GM23338 (cell line): Measurements from ENCODE around the gene MYO15B. TPM values are rescaled to one million over a fixed set of nuclear protein-coding genes. Genes with fewer than 3 reads are reported as not detected.

ENCODE experiments used
- ATAC-seq: fragments of 200-7000 bp; cut with Tn5 transposase; 3 replicates; pipeline ENCODE4 v1.9.1; 2020
- DNase-seq: peaks from one replicate; pipeline ENCODE4 v3.0.0-alpha.2; 2015; ENCODE audit warnings: low spot score
- H2AFZ ChIP-seq: fragments of 200-600 bp; sonication (generic); 2 replicates; pipeline ENCODE4 v1.8.0; 2016; ENCODE audit warnings: antibody characterized with exemption, mild to moderate bottlenecking, moderate library complexity
- H3F3A ChIP-seq: fragments of 200-600 bp; sonication (generic); replicated peaks from 2 replicates; pipeline ENCODE4 v1.8.0; 2017; ENCODE audit warnings: antibody characterized with exemption, mixed run types, low read depth
- H3K27ac ChIP-seq: fragments of 200-600 bp; sonication (generic); 2 replicates; pipeline ENCODE4 v1.6.1; 2016; ENCODE audit warnings: low read depth
- H3K27me3 ChIP-seq: fragments of 200-600 bp; sonication (generic); 2 replicates; pipeline ENCODE4 v1.8.0; 2016; ENCODE audit warnings: mild to moderate bottlenecking, mixed run types, moderate library complexity; ENCODE audit not compliant: insufficient read depth
- H3K36me3 ChIP-seq: fragments of 200-600 bp; sonication (generic); 2 replicates; pipeline ENCODE4 v1.8.0; 2016; ENCODE audit warnings: mild to moderate bottlenecking; ENCODE audit not compliant: insufficient read depth
- H3K4me1 ChIP-seq: fragments of 200-600 bp; sonication (generic); 2 replicates; pipeline ENCODE4 v1.8.0; 2016; ENCODE audit warnings: mild to moderate bottlenecking, moderate library complexity; ENCODE audit not compliant: insufficient read depth
- H3K4me2 ChIP-seq: fragments of 200-600 bp; sonication (generic); 2 replicates; pipeline ENCODE4 v1.7.1; 2017; ENCODE audit warnings: mixed run types
- H3K4me3 ChIP-seq: fragments of 200-600 bp; sonication (generic); 2 replicates; pipeline ENCODE4 v1.6.1; 2016; ENCODE audit warnings: mixed run types
- H3K79me2 ChIP-seq: fragments of 200-600 bp; sonication (generic); replicated peaks from 2 replicates; pipeline ENCODE4 v1.8.0; 2017; ENCODE audit warnings: mild to moderate bottlenecking; ENCODE audit not compliant: insufficient read depth
- H3K9me2 ChIP-seq: fragments of 200-600 bp; sonication (generic); 2 replicates; pipeline ENCODE4 v1.8.0; 2017; ENCODE audit not compliant: insufficient read depth
- H4K20me1 ChIP-seq: fragments of 200-600 bp; sonication (generic); replicated peaks from 2 replicates; pipeline ENCODE4 v1.8.0; 2017; ENCODE audit warnings: mild to moderate bottlenecking; ENCODE audit not compliant: insufficient read depth
- H3K27ac Mint-ChIP-seq: 2 replicates; pipeline ENCODE4 v1.8.0; 2020; ENCODE audit warnings: inconsistent platforms, mild to moderate bottlenecking, moderate library complexity, mixed read lengths
- H3K27me3 Mint-ChIP-seq: 3 replicates; pipeline ENCODE4 v1.8.0; 2022; ENCODE audit warnings: low read depth, mild to moderate bottlenecking, moderate library complexity, mixed read lengths, inconsistent platforms; ENCODE audit not compliant: insufficient read depth, poor library complexity
- H3K36me3 Mint-ChIP-seq: 3 replicates; pipeline ENCODE4 v1.8.0; 2021; ENCODE audit warnings: low read depth, mild to moderate bottlenecking, inconsistent platforms, moderate library complexity, mixed read lengths
- H3K4me1 Mint-ChIP-seq: 3 replicates; pipeline ENCODE4 v1.8.0; 2020; ENCODE audit warnings: mild to moderate bottlenecking, inconsistent platforms, mixed read lengths
- H3K4me3 Mint-ChIP-seq: 3 replicates; pipeline ENCODE4 v1.8.0; 2021; ENCODE audit warnings: moderate library complexity, mild to moderate bottlenecking, inconsistent platforms, mixed read lengths
- H3K9me3 Mint-ChIP-seq: 3 replicates; pipeline ENCODE4 v1.8.0; 2020; ENCODE audit warnings: moderate library complexity, mild to moderate bottlenecking, inconsistent platforms, mixed read lengths
- CREB1 ChIP-seq: fragments of 250-450 bp; sonication (Bioruptor Pico); IDR thresholded peaks from 2 replicates; pipeline ENCODE4 v1.5.0; 2020; ENCODE audit warnings: low read depth, mild to moderate bottlenecking, moderate library complexity
- ETS1 ChIP-seq: IDR thresholded peaks from 2 replicates; pipeline ENCODE4 v1.6.1; 2016; ENCODE audit warnings: antibody characterized with exemption
- EZH2phosphoT487 ChIP-seq: fragments of 200-600 bp; sonication (generic); IDR thresholded peaks from one replicate; pipeline ENCODE4 v1.8.1; 2018; ENCODE audit warnings: antibody characterized with exemption; ENCODE audit not compliant: unreplicated experiment
- JUNB ChIP-seq: IDR thresholded peaks from one replicate; pipeline ENCODE4 v1.6.1; 2016; ENCODE audit warnings: antibody characterized with exemption; ENCODE audit not compliant: unreplicated experiment
- NANOG ChIP-seq: IDR thresholded peaks from 2 replicates; pipeline ENCODE4 v1.6.1; 2016; ENCODE audit warnings: antibody characterized with exemption, borderline replicate concordance
- POLR2AphosphoS5 ChIP-seq: IDR thresholded peaks from 2 replicates; pipeline ENCODE4 v1.6.1; 2016; ENCODE audit warnings: antibody characterized with exemption, low read depth
- STAT1 ChIP-seq: IDR thresholded peaks from one replicate; pipeline ENCODE4 v1.6.1; 2016; ENCODE audit warnings: antibody characterized with exemption; ENCODE audit not compliant: unreplicated experiment
- ZNF114 ChIP-seq: fragments of 250-450 bp; sonication (Bioruptor Pico); IDR thresholded peaks from 2 replicates; pipeline ENCODE4 v1.5.0; 2020; ENCODE audit warnings: mild to moderate bottlenecking, moderate library complexity
- ZNF331 ChIP-seq: fragments of 250-450 bp; sonication (Bioruptor Pico); IDR thresholded peaks from 2 replicates; pipeline ENCODE4 v1.5.0; 2020; ENCODE audit warnings: low read depth, mild to moderate bottlenecking, moderate library complexity
- polyA plus RNA-seq: library from polyadenylated mRNA; unstranded; fragments of >200 nt; fragmentation: Nextera tagmentation; extraction: Ambion mirVana; gene quantifications from 2 replicates; pipeline ENCODE4 v1.2.1, GENCODE V29; 2016
- total RNA-seq: library from RNA; depleted of rRNA; stranded (reverse); fragments of >200 nt; shearing (Covaris generic); gene quantifications from 2 replicates; pipeline ENCODE4 v1.2.3, GENCODE V29; 2014
- TF ChIP-seq, protein P1 (sequence below): IDR thresholded peaks from one replicate; pipeline ENCODE4 v1.6.1; 2018; ENCODE audit warnings: antibody characterized with exemption; ENCODE audit not compliant: unreplicated experiment
- TF ChIP-seq, protein P2 (sequence below): fragments of 250-450 bp; sonication (Bioruptor Pico); IDR thresholded peaks from 2 replicates; pipeline ENCODE4 v1.5.0; 2020; ENCODE audit warnings: mild to moderate bottlenecking, moderate library complexity

Gene MYO15B
- total and polyA plus RNA-seq, 2 experiments from 2014 or later = 6.6 to 12.4 TPM

GRCh38 chr17:75573540-75573957, 14.1 kb upstream of the MYO15B start:
- TF ChIP-seq NANOG (no peak), ETS1 (no peak), EZH2phosphoT487 (no peak), ZNF114 (no peak), STAT1 (no peak), POLR2AphosphoS5 (no peak)
- TF ChIP-seq, protein P1, sequence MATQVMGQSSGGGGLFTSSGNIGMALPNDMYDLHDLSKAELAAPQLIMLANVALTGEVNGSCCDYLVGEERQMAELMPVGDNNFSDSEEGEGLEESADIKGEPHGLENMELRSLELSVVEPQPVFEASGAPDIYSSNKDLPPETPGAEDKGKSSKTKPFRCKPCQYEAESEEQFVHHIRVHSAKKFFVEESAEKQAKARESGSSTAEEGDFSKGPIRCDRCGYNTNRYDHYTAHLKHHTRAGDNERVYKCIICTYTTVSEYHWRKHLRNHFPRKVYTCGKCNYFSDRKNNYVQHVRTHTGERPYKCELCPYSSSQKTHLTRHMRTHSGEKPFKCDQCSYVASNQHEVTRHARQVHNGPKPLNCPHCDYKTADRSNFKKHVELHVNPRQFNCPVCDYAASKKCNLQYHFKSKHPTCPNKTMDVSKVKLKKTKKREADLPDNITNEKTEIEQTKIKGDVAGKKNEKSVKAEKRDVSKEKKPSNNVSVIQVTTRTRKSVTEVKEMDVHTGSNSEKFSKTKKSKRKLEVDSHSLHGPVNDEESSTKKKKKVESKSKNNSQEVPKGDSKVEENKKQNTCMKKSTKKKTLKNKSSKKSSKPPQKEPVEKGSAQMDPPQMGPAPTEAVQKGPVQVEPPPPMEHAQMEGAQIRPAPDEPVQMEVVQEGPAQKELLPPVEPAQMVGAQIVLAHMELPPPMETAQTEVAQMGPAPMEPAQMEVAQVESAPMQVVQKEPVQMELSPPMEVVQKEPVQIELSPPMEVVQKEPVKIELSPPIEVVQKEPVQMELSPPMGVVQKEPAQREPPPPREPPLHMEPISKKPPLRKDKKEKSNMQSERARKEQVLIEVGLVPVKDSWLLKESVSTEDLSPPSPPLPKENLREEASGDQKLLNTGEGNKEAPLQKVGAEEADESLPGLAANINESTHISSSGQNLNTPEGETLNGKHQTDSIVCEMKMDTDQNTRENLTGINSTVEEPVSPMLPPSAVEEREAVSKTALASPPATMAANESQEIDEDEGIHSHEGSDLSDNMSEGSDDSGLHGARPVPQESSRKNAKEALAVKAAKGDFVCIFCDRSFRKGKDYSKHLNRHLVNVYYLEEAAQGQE = no peak
- Histone ChIP-seq H3K27ac (no peak overlapping the region), H2AFZ (no peak overlapping the region), H3F3A (no peaks in the 10 kb centered on the region), H4K20me1 (no peaks in the 10 kb centered on the region), H3K36me3 (no peaks in the 10 kb centered on the region), H3K27me3 (no peaks in the 10 kb centered on the region), H3K4me1 (no peaks in the 10 kb centered on the region), H3K4me2 (no peak overlapping the region), H3K4me3 (no peak overlapping the region), H3K9me2 (no peaks in the 10 kb centered on the region), H3K79me2 (no peaks in the 10 kb centered on the region)
- ATAC-seq = no peak
- DNase-seq = no peak
- no peak overlapping the region for H3K27ac Mint-ChIP-seq
- peaks cover 3% of the 10 kb centered on the region; the same call in 1 of the 3 replicates for H3K36me3 Mint-ChIP-seq
- peaks cover 1% of the 10 kb centered on the region for H3K27me3 Mint-ChIP-seq
- H3K4me3 Mint-ChIP-seq = no peak overlapping the region
- H3K4me1 Mint-ChIP-seq = no peaks in the 10 kb centered on the region; the same call in 1 of the 3 replicates
- no peaks in the 10 kb centered on the region for H3K9me3 Mint-ChIP-seq

DNA sequence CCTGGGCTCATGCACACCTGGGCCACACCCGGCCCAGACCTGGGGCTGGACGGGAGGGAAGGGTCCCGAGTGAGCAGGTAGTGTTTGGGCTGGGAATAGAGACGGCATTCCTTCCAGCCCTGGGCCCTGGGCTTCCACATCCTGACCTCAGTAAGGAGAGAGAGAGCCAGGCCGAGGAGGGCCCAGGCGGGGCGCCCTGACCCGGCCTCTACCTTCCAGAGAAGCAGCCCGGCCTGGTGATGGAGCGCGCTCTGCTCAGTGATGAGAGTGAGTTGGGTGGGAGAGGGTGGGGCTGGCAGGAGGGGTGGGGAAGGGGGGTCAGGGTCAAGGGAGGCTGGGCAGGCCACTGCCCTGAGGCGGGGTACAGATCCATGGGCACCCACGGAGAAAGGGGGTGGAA, 13.6 kb upstream of the MYO15B start:
- Histone ChIP-seq H3K4me1 (no peaks in the 10 kb centered on the region), H3K4me3 (no peak overlapping the region), H3F3A (no peaks in the 10 kb centered on the region), H3K79me2 (no peaks in the 10 kb centered on the region), H3K27me3 (no peaks in the 10 kb centered on the region), H3K27ac (no peak overlapping the region), H4K20me1 (no peaks in the 10 kb centered on the region), H3K4me2 (no peak overlapping the region), H2AFZ (no peak overlapping the region), H3K36me3 (no peaks in the 10 kb centered on the region), H3K9me2 (no peaks in the 10 kb centered on the region)
- Mint-ChIP-seq H3K4me3 (no peak overlapping the region), H3K27ac (no peak overlapping the region), H3K27me3 (peaks cover 1% of the 10 kb centered on the region), H3K36me3 (peaks cover 3% of the 10 kb centered on the region; the same call in 1 of the 3 replicates), H3K9me3 (0 out of 3 replicates have a peak, but pooled peaks cover 3% of the 10 kb centered on the region), H3K4me1 (peaks cover 3% of the 10 kb centered on the region; the same call in 2 of the 3 replicates)
- ATAC-seq (no peak), DNase-seq (no peak)
- TF ChIP-seq ETS1 (no peak), ZNF114 (no peak), CREB1 (CRISPR knock-in tag) (no peak), ZNF331 (CRISPR knock-in tag) (no peak), NANOG (no peak), JUNB (no peak)
- TF ChIP-seq, protein P2, sequence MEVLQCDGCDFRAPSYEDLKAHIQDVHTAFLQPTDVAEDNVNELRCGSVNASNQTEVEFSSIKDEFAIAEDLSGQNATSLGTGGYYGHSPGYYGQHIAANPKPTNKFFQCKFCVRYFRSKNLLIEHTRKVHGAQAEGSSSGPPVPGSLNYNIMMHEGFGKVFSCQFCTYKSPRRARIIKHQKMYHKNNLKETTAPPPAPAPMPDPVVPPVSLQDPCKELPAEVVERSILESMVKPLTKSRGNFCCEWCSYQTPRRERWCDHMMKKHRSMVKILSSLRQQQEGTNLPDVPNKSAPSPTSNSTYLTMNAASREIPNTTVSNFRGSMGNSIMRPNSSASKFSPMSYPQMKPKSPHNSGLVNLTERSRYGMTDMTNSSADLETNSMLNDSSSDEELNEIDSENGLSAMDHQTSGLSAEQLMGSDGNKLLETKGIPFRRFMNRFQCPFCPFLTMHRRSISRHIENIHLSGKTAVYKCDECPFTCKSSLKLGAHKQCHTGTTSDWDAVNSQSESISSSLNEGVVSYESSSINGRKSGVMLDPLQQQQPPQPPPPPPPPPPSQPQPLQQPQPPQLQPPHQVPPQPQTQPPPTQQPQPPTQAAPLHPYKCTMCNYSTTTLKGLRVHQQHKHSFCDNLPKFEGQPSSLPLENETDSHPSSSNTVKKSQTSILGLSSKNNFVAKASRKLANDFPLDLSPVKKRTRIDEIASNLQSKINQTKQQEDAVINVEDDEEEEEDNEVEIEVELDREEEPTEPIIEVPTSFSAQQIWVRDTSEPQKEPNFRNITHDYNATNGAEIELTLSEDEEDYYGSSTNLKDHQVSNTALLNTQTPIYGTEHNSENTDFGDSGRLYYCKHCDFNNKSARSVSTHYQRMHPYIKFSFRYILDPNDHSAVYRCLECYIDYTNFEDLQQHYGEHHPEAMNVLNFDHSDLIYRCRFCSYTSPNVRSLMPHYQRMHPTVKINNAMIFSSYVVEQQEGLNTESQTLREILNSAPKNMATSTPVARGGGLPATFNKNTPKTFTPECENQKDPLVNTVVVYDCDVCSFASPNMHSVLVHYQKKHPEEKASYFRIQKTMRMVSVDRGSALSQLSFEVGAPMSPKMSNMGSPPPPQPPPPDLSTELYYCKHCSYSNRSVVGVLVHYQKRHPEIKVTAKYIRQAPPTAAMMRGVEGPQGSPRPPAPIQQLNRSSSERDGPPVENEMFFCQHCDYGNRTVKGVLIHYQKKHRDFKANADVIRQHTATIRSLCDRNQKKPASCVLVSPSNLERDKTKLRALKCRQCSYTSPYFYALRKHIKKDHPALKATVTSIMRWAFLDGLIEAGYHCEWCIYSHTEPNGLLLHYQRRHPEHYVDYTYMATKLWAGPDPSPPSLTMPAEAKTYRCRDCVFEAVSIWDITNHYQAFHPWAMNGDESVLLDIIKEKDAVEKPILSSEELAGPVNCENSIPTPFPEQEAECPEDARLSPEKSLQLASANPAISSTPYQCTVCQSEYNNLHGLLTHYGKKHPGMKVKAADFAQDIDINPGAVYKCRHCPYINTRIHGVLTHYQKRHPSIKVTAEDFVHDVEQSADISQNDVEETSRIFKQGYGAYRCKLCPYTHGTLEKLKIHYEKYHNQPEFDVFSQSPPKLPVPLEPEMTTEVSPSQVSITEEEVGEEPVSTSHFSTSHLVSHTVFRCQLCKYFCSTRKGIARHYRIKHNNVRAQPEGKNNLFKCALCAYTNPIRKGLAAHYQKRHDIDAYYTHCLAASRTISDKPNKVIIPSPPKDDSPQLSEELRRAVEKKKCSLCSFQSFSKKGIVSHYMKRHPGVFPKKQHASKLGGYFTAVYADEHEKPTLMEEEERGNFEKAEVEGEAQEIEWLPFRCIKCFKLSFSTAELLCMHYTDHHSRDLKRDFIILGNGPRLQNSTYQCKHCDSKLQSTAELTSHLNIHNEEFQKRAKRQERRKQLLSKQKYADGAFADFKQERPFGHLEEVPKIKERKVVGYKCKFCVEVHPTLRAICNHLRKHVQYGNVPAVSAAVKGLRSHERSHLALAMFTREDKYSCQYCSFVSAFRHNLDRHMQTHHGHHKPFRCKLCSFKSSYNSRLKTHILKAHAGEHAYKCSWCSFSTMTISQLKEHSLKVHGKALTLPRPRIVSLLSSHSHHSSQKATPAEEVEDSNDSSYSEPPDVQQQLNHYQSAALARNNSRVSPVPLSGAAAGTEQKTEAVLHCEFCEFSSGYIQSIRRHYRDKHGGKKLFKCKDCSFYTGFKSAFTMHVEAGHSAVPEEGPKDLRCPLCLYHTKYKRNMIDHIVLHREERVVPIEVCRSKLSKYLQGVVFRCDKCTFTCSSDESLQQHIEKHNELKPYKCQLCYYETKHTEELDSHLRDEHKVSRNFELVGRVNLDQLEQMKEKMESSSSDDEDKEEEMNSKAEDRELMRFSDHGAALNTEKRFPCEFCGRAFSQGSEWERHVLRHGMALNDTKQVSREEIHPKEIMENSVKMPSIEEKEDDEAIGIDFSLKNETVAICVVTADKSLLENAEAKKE (CRISPR knock-in tag) = no peak
